A673 (cell line): ENCODE measurements around the gene KIF11.

Source experiments
- EZH2 ChIP-seq: fragments of 200-600 bp; sonication (generic); IDR thresholded peaks from 2 replicates; pipeline ENCODE4 v1.6.1; 2017; ENCODE audit warnings: borderline replicate concordance, low read depth, mild to moderate bottlenecking, mixed read lengths, antibody characterized with exemption, low read length; ENCODE audit not compliant: poor library complexity, severe bottlenecking
- TF ChIP-seq, protein P1 (sequence below): fragments of 300-800, 200-600 bp; sonication (generic); conservative IDR thresholded peaks from 2 replicates; pipeline ENCODE4 v1.5.1; 2017; ENCODE audit warnings: low read depth, mild to moderate bottlenecking, antibody characterized with exemption, low read length, moderate library complexity, mixed read lengths

DNA sequence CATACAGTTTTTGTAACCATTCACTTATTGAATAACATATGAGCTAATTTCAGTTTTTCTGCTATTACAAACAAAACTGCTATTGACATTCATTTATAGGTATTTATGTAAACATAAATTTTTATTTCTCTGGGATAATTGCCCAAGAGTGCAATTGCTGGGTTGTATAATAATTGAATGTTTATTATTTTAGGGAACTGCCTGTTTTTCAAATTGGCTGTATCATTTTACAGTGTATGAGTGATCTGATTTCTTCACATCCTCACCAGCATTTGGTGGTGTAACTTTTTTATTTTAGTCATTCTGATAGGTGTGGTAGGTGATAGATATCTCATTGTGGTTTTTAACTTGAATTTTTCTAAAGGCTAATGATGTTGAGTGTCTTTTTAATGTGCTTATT, 26.4 kb downstream of the KIF11 start:
- TF ChIP-seq, protein P1, sequence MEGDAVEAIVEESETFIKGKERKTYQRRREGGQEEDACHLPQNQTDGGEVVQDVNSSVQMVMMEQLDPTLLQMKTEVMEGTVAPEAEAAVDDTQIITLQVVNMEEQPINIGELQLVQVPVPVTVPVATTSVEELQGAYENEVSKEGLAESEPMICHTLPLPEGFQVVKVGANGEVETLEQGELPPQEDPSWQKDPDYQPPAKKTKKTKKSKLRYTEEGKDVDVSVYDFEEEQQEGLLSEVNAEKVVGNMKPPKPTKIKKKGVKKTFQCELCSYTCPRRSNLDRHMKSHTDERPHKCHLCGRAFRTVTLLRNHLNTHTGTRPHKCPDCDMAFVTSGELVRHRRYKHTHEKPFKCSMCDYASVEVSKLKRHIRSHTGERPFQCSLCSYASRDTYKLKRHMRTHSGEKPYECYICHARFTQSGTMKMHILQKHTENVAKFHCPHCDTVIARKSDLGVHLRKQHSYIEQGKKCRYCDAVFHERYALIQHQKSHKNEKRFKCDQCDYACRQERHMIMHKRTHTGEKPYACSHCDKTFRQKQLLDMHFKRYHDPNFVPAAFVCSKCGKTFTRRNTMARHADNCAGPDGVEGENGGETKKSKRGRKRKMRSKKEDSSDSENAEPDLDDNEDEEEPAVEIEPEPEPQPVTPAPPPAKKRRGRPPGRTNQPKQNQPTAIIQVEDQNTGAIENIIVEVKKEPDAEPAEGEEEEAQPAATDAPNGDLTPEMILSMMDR = no peak
- no peak for TF ChIP-seq EZH2
